K562 (cell line): ENCODE results near the gene JAK3. TPM values are rescaled to one million over a fixed set of nuclear protein-coding genes. Genes with fewer than 3 reads are reported as not detected.

Experiments
- ATAC-seq: fragments of 200-7000 bp; cut with Tn5 transposase; 3 replicates; pipeline ENCODE4 v1.9.1; 2020; ENCODE audit warnings: moderate library complexity
- BruUV-seq: library from RNA; stranded (reverse); fragments of 400-500 nt; replicated peaks from 2 replicates; lab custom pipeline; 2021; lab: Mats Ljungman, UMichigan
- CTCF ChIA-PET: fragments of 300-600 bp; formaldehyde crosslinking; extraction: SDS; loops from one replicate; lab custom pipeline; 2021; ENCODE audit warnings: low intra/inter-chr PET ratio; lab: Yijun Ruan, JAX
- POLR2A ChIA-PET: fragments of 300-600, 350-650 bp; sonication (Branson Sonifier 250); formaldehyde crosslinking; extraction: SDS; loops from one replicate; lab custom pipeline; 2021; ENCODE audit warnings: antibody characterized with exemption, inconsistent platforms; lab: Yijun Ruan, JAX
- DNase-seq, 4 experiments: peaks; one replicate each; pipeline versions ENCODE4 v3.0.0 to v3.0.0-alpha.2; 2011 to 2018; ENCODE audit warnings: low spot score in 3 of 4, mixed read lengths in 3 of 4; ENCODE audit errors: extremely low read depth in 1 of 4
- FAIRE-seq: peaks from 2 replicates; lab custom pipeline; 2011; peaks lifted over from hg19 to GRCh38; lab: Jason Lieb, UNC
- H2AFZ ChIP-seq: 2 replicates; pipeline ENCODE4 v1.6.0; 2011; ENCODE audit warnings: low read depth, low read length, control low read depth, inconsistent platforms
- H3K27ac ChIP-seq: fragments of 200-600 bp; 3 replicates; pipeline ENCODE4 v1.8.0; 2011; ENCODE audit warnings: low read depth, mild to moderate bottlenecking, control low read depth, inconsistent platforms, low read length, moderate library complexity, mixed read lengths; ENCODE audit errors: extremely low read depth
- H3K27me3 ChIP-seq, 2 experiments: fragments of 300-600 bp in 1 of 2; 2 replicates in 1 of 2; 3 replicates in 1 of 2; pipeline versions ENCODE4 v1.6.0 to v1.8.0; 2011; ENCODE audit warnings: inconsistent platforms in 2 of 2, low read length in 2 of 2, mild to moderate bottlenecking in 1 of 2, mixed read lengths in 1 of 2, moderate library complexity in 1 of 2; ENCODE audit not compliant: control insufficient read depth in 2 of 2, insufficient read depth in 2 of 2
- H3K36me3 ChIP-seq: fragments of 300-600 bp; 3 replicates; pipeline ENCODE4 v1.8.0; 2011; ENCODE audit warnings: mild to moderate bottlenecking, low read length, inconsistent platforms; ENCODE audit not compliant: control insufficient read depth, insufficient read depth
- H3K4me1 ChIP-seq, 2 experiments: fragments of 200-600 bp in 1 of 2; replicated peaks in 1 of 2; 2 replicates in 1 of 2; 3 replicates in 1 of 2; pipeline versions ENCODE4 v1.5.1 to v1.8.0; 2011; ENCODE audit warnings: inconsistent platforms in 2 of 2, low read length in 2 of 2, mild to moderate bottlenecking in 1 of 2, mixed read lengths in 1 of 2, moderate library complexity in 1 of 2; ENCODE audit not compliant: control insufficient read depth in 2 of 2, insufficient read depth in 2 of 2
- H3K4me2 ChIP-seq: 2 replicates; pipeline ENCODE4 v1.6.1; 2011; ENCODE audit warnings: low read length, control low read depth, inconsistent platforms, mixed read lengths; ENCODE audit not compliant: insufficient read depth
- H3K4me3 ChIP-seq: fragments of 200-600 bp; sonication (generic), shearing (Covaris generic); 2 replicates; pipeline ENCODE4 v1.5.1; 2016; ENCODE audit warnings: control low read depth, inconsistent platforms
- H3K79me2 ChIP-seq: fragments of 200-600 bp; 3 replicates; pipeline ENCODE4 v1.8.0; 2011; ENCODE audit warnings: low read length, inconsistent platforms; ENCODE audit not compliant: control insufficient read depth, insufficient read depth
- H3K9ac ChIP-seq, 2 experiments: 2 replicates each; pipeline versions ENCODE4 v1.6.0 to v1.6.1; 2011; ENCODE audit warnings: low read depth in 2 of 2, low read length in 2 of 2, control low read depth in 1 of 2, inconsistent platforms in 1 of 2, mild to moderate bottlenecking in 1 of 2, mixed read lengths in 1 of 2; ENCODE audit not compliant: insufficient read depth in 1 of 2
- H3K9me1 ChIP-seq: one replicate; pipeline ENCODE4 v1.6.0; 2011; ENCODE audit warnings: inconsistent platforms, mild to moderate bottlenecking, low read length, moderate library complexity; ENCODE audit not compliant: control insufficient read depth, insufficient read depth
- H3K9me3 ChIP-seq: replicated peaks from 2 replicates; pipeline ENCODE4 v1.5.1; 2011; ENCODE audit warnings: low read depth, low read length, inconsistent platforms; ENCODE audit not compliant: control insufficient read depth, insufficient read depth
- H4K20me1 ChIP-seq: replicated peaks from 2 replicates; pipeline ENCODE4 v1.6.1; 2011; ENCODE audit warnings: low read length, inconsistent platforms, mixed read lengths; ENCODE audit not compliant: control insufficient read depth, insufficient read depth
- CEBPG ChIP-seq, 3 experiments: fragments of 200-800 bp in 1 of 3; sonication (Bioruptor generic) in 1 of 3; sonication (generic) in 1 of 3; formaldehyde crosslinking in 1 of 3; IDR thresholded peaks in 2 of 3; conservative IDR thresholded peaks in 1 of 3; 2 replicates each; pipeline versions ENCODE4 v1.6.1 to v1.8.0; 2016 to 2022; ENCODE audit warnings: missing compliant biosample characterization in 2 of 3, missing genetic modification characterization in 2 of 3, mild to moderate bottlenecking in 1 of 3, missing genetic modification reagents in 1 of 3
- FOXK1 ChIP-seq: sonication (generic); formaldehyde crosslinking; IDR thresholded peaks from 2 replicates; pipeline ENCODE4 v1.8.0; 2022; ENCODE audit warnings: missing genetic modification reagents, mild to moderate bottlenecking, borderline replicate concordance
- MAFF ChIP-seq: IDR thresholded peaks from 2 replicates; pipeline ENCODE4 v1.6.1; 2012; ENCODE audit warnings: low read length, improper control_type of control experiment
- NKRF ChIP-seq: fragments of 450-650 bp; IDR thresholded peaks from 2 replicates; pipeline ENCODE4 v1.6.1; 2016; ENCODE audit warnings: borderline replicate concordance
- PYGO2 ChIP-seq: fragments of 450-650 bp; IDR thresholded peaks from 2 replicates; pipeline ENCODE4 v1.6.1; 2016; ENCODE audit warnings: mild to moderate bottlenecking, missing genetic modification characterization, moderate library complexity, missing compliant biosample characterization
- RBM25 ChIP-seq: fragments of 200-400 bp; formaldehyde crosslinking; IDR thresholded peaks from 2 replicates; pipeline ENCODE4 v1.6.1; 2018; ENCODE audit warnings: low read length, low read depth, moderate library complexity; ENCODE audit not compliant: severe bottlenecking
- ZNF609 ChIP-seq: sonication (generic); formaldehyde crosslinking; IDR thresholded peaks from 2 replicates; pipeline ENCODE4 v1.8.1; 2023; ENCODE audit warnings: missing genetic modification reagents, mild to moderate bottlenecking, borderline replicate concordance
- WGBS: fragments of 100-300 bp; shearing (Covaris generic); methylation state at CpG from one replicate; pipeline ENCODE4 v1.1.6; 2016; ENCODE audit warnings: low coverage, mixed read lengths; ENCODE audit not compliant: insufficient coverage; ENCODE audit errors: missing lambda C conversion rate; 5-methylcytosine and 5-hydroxymethylcytosine counted together
- in situ Hi-C: fragments of 300-500 bp; cut with MboI; formaldehyde crosslinking; loops from 4 replicates; pipeline ENCODE4 v1.15.0; 2018; ENCODE audit warnings: inconsistent platforms, mixed read lengths
- intact Hi-C: fragments of 100-400 bp; cut with micrococcal nuclease; formaldehyde crosslinking; loops from 2 replicates; pipeline ENCODE4 v1.14.2; 2022
- polyA plus RNA-seq, 8 experiments: library from polyadenylated mRNA; depleted of rRNA in 4 of 8; stranded (reverse) in 5 of 8; unstranded in 3 of 8; fragments of >200 nt; fragmentation: Nextera tagmentation in 2 of 8; fragmentation: Illumina TruSeq in 1 of 8; extraction: Ambion mirVana in 2 of 8; extraction: Trizol in 1 of 8; gene quantifications; 2 replicates each; pipeline versions ENCODE4 v1.2.1 to v1.2.3, GENCODE V29; 2011 to 2014; ENCODE audit warnings: inconsistent platforms in 1 of 8, missing spikeins in 1 of 8
- total RNA-seq, 7 experiments: library from RNA; depleted of rRNA in 6 of 7; stranded (reverse); fragments of >200 nt in 6 of 7; fragmentation: Illumina TruSeq in 2 of 7; extraction: Trizol in 2 of 7; gene quantifications; 2 replicates each; pipeline versions ENCODE4 v1.2.1 to v1.2.3, GENCODE V29; 2011 to 2021; ENCODE audit warnings: low replicate concordance in 1 of 7
- TF ChIP-seq, protein P1 (sequence below), 2 experiments: fragments of 450-650 bp in 1 of 2; IDR thresholded peaks; 2 replicates each; pipeline ENCODE4 v1.6.1; 2011 to 2017; ENCODE audit warnings: low read depth in 2 of 2, antibody characterized with exemption in 1 of 2, borderline replicate concordance in 1 of 2, low read length in 1 of 2, mild to moderate bottlenecking in 1 of 2, mixed read lengths in 1 of 2; ENCODE audit not compliant: control insufficient read depth in 1 of 2

The JAK3 gene
- total and polyA plus RNA-seq, 9 of the 15 experiments (the other 6 are each of a cell fraction or from before 2014, with no cell fraction given) = 0.01 to 0.18 (median 0.07) TPM; not detected in 1

DNA sequence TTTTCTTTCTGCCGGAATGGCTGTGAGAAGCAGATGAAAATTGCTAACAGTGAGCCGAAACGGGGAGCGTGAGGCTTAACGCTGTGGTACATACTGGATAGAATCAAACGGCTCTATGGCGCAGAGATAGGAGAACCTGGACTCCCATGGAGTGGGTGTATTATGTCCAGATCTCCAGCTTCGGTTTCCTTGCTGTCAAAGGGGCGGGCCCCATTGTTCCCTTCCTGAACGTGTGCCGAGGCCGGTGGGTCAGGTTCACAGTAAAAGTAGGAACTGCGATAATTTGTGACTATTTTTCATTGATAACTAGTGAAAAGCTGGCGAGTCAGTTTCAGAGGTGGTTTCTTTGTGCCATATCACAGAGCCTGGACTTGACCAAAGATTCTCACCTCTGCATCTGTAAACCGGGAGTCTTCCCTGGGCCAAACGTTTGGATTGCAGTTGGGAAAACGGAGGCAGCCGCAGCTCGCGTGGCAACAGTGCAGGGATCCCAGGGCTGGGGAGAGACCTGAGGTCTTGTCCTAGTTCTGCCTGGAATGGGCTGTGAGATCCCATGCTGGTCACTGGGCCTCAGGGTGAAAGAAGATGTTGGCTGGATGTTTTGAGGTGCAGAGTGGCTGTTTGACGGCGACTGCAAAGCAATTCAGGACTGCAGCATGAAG lies 12.7 kb upstream of the JAK3 start:
- H3K36me3 ChIP-seq = peaks cover 48% of the 10 kb centered on the region
- ChIA-PET POLR2A (interaction anchor here (0.6 to 4.0 kb wide), 15 partner anchors 10 to 1019 kb away, joined by 3 to 51 read pairs (median 3); partner anchors contain the start of genes CCDC124, JAK3 and SLC5A5), CTCF (interaction anchor here (1.1 to 2.0 kb wide), 3 partner anchors 71 to 136 kb away, joined by 3 to 13 read pairs (median 7); partner anchors contain the start of gene CCDC124)
- no peak overlapping the region for H2AFZ ChIP-seq
- peak in 3 of 4 experiments; percentile 37 to 49 (median 41) for DNase-seq
- H3K79me2 ChIP-seq = peaks cover 43% of the 10 kb centered on the region
- peak; percentile 32 for FAIRE-seq
- H3K4me2 ChIP-seq = peak overlapping the region; percentile 100
- ATAC-seq = no peak
- TSS peak; percentile 55 for BruUV-seq
- in situ Hi-C loops = no loop called here
- H3K9me1 ChIP-seq = peaks cover 3% of the 10 kb centered on the region
- peak overlapping the region; percentile 91 for H3K27ac ChIP-seq
- peak overlapping the region; percentile 99 for H3K9ac ChIP-seq
- H3K9me3 ChIP-seq = no peaks in the 10 kb centered on the region
- peak overlapping the region; percentile 82 for H3K4me3 ChIP-seq
- peaks cover 48% of the 10 kb centered on the region for H4K20me1 ChIP-seq
- intact Hi-C loops = loop anchor here (10.0 kb wide), 1 partner anchor 194 kb away; no protein-coding TSS in a partner anchor
- H3K4me1 ChIP-seq = peaks cover 11 to 41% of the 10 kb centered on the region in 2 experiments; a peak in 4 of 5 replicates
- under 1% methylated on average over 22 of the region's 22 CpGs for WGBS
- H3K27me3 ChIP-seq = no peaks in the 10 kb centered on the region
- TF ChIP-seq MAFF = no peak
- 0 out of 2 replicates have a peak, but pooled peaks have one; percentile 23 for TF ChIP-seq FOXK1 (CRISPR knock-in tag)
- 0 out of 2 replicates have a peak, but pooled peaks have one; percentile 1 for TF ChIP-seq CEBPG (CRISPR knock-in tag; IDR thresholded peaks at IDR 0.05)
- no peak for TF ChIP-seq CEBPG (tag; conservative IDR thresholded peaks at IDR 0.05 in 1 of 2, IDR thresholded peaks at IDR 0.05 in 1 of 2)
- TF ChIP-seq, protein P1, sequence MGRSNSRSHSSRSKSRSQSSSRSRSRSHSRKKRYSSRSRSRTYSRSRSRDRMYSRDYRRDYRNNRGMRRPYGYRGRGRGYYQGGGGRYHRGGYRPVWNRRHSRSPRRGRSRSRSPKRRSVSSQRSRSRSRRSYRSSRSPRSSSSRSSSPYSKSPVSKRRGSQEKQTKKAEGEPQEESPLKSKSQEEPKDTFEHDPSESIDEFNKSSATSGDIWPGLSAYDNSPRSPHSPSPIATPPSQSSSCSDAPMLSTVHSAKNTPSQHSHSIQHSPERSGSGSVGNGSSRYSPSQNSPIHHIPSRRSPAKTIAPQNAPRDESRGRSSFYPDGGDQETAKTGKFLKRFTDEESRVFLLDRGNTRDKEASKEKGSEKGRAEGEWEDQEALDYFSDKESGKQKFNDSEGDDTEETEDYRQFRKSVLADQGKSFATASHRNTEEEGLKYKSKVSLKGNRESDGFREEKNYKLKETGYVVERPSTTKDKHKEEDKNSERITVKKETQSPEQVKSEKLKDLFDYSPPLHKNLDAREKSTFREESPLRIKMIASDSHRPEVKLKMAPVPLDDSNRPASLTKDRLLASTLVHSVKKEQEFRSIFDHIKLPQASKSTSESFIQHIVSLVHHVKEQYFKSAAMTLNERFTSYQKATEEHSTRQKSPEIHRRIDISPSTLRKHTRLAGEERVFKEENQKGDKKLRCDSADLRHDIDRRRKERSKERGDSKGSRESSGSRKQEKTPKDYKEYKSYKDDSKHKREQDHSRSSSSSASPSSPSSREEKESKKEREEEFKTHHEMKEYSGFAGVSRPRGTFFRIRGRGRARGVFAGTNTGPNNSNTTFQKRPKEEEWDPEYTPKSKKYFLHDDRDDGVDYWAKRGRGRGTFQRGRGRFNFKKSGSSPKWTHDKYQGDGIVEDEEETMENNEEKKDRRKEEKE (IDR thresholded peaks at IDR 0.05; ENCODE audit: borderline replicate concordance in 1 of 2, control insufficient read depth in 1 of 2, low read depth in 2 of 2, low read length in 1 of 2) = no peak
- TF ChIP-seq NKRF = peak; percentile 50
- TF ChIP-seq RBM25 = no peak
- TF ChIP-seq ZNF609 = peak; percentile 59; the same call in 1 of the 2 replicates
- TF ChIP-seq PYGO2 (tag) = no peak
